Endothelial cell of umbilical vein (primary cell): ENCODE data around the gene SPTBN4. TPM values are rescaled to one million over a fixed set of nuclear protein-coding genes. Genes with fewer than 3 reads are reported as not detected.
A peak's percentile ranks its signal among the peaks of the same experiment; 100 is the strongest.

Source experiments
- BruUV-seq: library from RNA; stranded (reverse); fragments of 400-500 nt; replicated peaks from 2 replicates; lab custom pipeline; 2021; lab: Mats Ljungman, UMichigan
- CTCF ChIA-PET: fragments of 300-600, 350-600 bp; sonication (Branson Sonifier 250); formaldehyde crosslinking; loops from one replicate; lab custom pipeline; 2021; ENCODE audit warnings: antibody characterized with exemption, inconsistent platforms; lab: Charles Lee
- POLR2A ChIA-PET: fragments of 300-600, 350-600 bp; sonication (Branson Sonifier 250); formaldehyde crosslinking; loops from one replicate; lab custom pipeline; 2021; ENCODE audit warnings: antibody characterized with exemption, inconsistent platforms; lab: Charles Lee
- DNase-seq: peaks from one replicate; pipeline ENCODE4 v3.0.0-alpha.2; 2011; ENCODE audit warnings: low read depth, low spot score
- FAIRE-seq: peaks from 2 replicates; lab custom pipeline; 2011; peaks lifted over from hg19 to GRCh38; lab: Jason Lieb, UNC
- H2AFZ ChIP-seq: 2 replicates; pipeline ENCODE4 v1.6.0; 2012; ENCODE audit warnings: low read depth, low read length, control low read depth, inconsistent platforms
- H3K27ac ChIP-seq: 2 replicates; pipeline ENCODE4 v1.5.1; 2011; ENCODE audit warnings: low read depth, mild to moderate bottlenecking, control low read depth, low read length, moderate library complexity; ENCODE audit not compliant: insufficient read depth
- H3K27me3 ChIP-seq, 2 experiments: 2 replicates each; pipeline versions ENCODE4 v1.6.0 to v1.6.1; 2011; ENCODE audit warnings: low read length in 2 of 2, mixed read lengths in 1 of 2; ENCODE audit not compliant: control insufficient read depth in 2 of 2, insufficient read depth in 2 of 2
- H3K36me3 ChIP-seq, 2 experiments: 2 replicates in 1 of 2; 3 replicates in 1 of 2; pipeline ENCODE4 v1.5.1; 2011; ENCODE audit warnings: low read length in 2 of 2, mild to moderate bottlenecking in 1 of 2, moderate library complexity in 1 of 2; ENCODE audit not compliant: control insufficient read depth in 2 of 2, insufficient read depth in 2 of 2; ENCODE audit errors: extremely low read depth in 1 of 2
- H3K4me1 ChIP-seq: 3 replicates; pipeline ENCODE4 v1.5.1; 2011; ENCODE audit warnings: mild to moderate bottlenecking, low read length; ENCODE audit not compliant: control insufficient read depth, insufficient read depth; ENCODE audit errors: extremely low read depth
- H3K4me2 ChIP-seq: 2 replicates; pipeline ENCODE4 v1.6.1; 2011; ENCODE audit warnings: low read length, control low read depth, mixed read lengths; ENCODE audit not compliant: insufficient read depth
- H3K4me3 ChIP-seq, 3 experiments: fragments of 200-600 bp in 1 of 3; sonication (generic), shearing (Covaris generic) in 1 of 3; replicated peaks in 1 of 3; 2 replicates each; pipeline ENCODE4 v1.5.1; 2011 to 2016; ENCODE audit warnings: control low read depth in 3 of 3, low read length in 3 of 3, mild to moderate bottlenecking in 2 of 3, inconsistent platforms in 1 of 3, low read depth in 1 of 3, moderate library complexity in 1 of 3; ENCODE audit not compliant: insufficient read depth in 1 of 3
- H3K79me2 ChIP-seq: 2 replicates; pipeline ENCODE4 v1.6.0; 2012; ENCODE audit warnings: low read length, inconsistent platforms; ENCODE audit not compliant: control insufficient read depth, insufficient read depth
- H3K9ac ChIP-seq: replicated peaks from 2 replicates; pipeline ENCODE3; 2011; ENCODE audit warnings: low read length, control low read depth; ENCODE audit not compliant: insufficient read depth; ENCODE audit errors: extremely low read depth
- H3K9me1 ChIP-seq: replicated peaks from 3 replicates; pipeline ENCODE4 v1.6.0; 2011; ENCODE audit warnings: mild to moderate bottlenecking, low read length; ENCODE audit not compliant: control insufficient read depth, insufficient read depth; ENCODE audit errors: extremely low read depth
- H3K9me3 ChIP-seq: replicated peaks from 2 replicates; pipeline ENCODE4 v1.5.1; 2012; ENCODE audit warnings: low read length, inconsistent platforms; ENCODE audit not compliant: control insufficient read depth, insufficient read depth
- H4K20me1 ChIP-seq: replicated peaks from 2 replicates; pipeline ENCODE3; 2011; ENCODE audit warnings: mild to moderate bottlenecking, low read length; ENCODE audit not compliant: control insufficient read depth, insufficient read depth; ENCODE audit errors: extremely low read depth
- EZH2 ChIP-seq: IDR thresholded peaks from 2 replicates; pipeline ENCODE4 v1.6.1; 2012; ENCODE audit warnings: borderline replicate concordance, low read depth, mild to moderate bottlenecking, moderate library complexity, low read length, inconsistent platforms; ENCODE audit not compliant: severe bottlenecking
- FOS ChIP-seq: IDR thresholded peaks from 2 replicates; pipeline ENCODE4 v1.6.1; 2011; ENCODE audit warnings: mild to moderate bottlenecking, low read length, moderate library complexity, borderline replicate concordance; ENCODE audit not compliant: insufficient read depth
- JUN ChIP-seq: IDR thresholded peaks from 2 replicates; pipeline ENCODE4 v1.6.1; 2011; ENCODE audit warnings: borderline replicate concordance, low read depth; ENCODE audit not compliant: insufficient read length, insufficient read depth
- POLR2AphosphoS5 ChIP-seq: IDR thresholded peaks from 2 replicates; pipeline ENCODE4 v1.6.1; 2012; ENCODE audit warnings: low read depth, mild to moderate bottlenecking, control low read depth, low read length, moderate library complexity; ENCODE audit not compliant: insufficient read depth
- dilution Hi-C: fragments of 300-500 bp; cut with MboI; formaldehyde crosslinking; loops from one replicate; pipeline ENCODE4 v1.15.0; 2019; ENCODE audit warnings: low sequenced_read_pairs; ENCODE audit not compliant: extremely low pct_ligation_motif_present
- intact Hi-C: fragments of 100-400 bp; cut with micrococcal nuclease; formaldehyde crosslinking; loops from one replicate; pipeline ENCODE4 v1.10.0; 2022
- polyA plus RNA-seq, 4 experiments: library from polyadenylated mRNA; depleted of rRNA in 3 of 4; stranded (reverse) in 3 of 4; unstranded in 1 of 4; fragments of >200 nt; gene quantifications; 2 replicates each; pipeline versions ENCODE4 v1.2.1 to v1.2.3, GENCODE V29; 2011 to 2012; ENCODE audit warnings: missing spikeins in 1 of 4
- total RNA-seq: library from RNA; stranded (reverse); gene quantifications from 2 replicates; pipeline ENCODE4 v1.2.3, GENCODE V29; 2021
- TF ChIP-seq, protein P1 (sequence below): IDR thresholded peaks from 2 replicates; pipeline ENCODE4 v1.6.1; 2011; ENCODE audit not compliant: insufficient read depth, insufficient read length
- TF ChIP-seq, protein P2 (sequence below), 2 donors: IDR thresholded peaks; 1 replicate in 1 of 2; 2 replicates in 1 of 2; pipeline ENCODE4 v1.5.1; 2011; ENCODE audit warnings: low read length in 2 of 2, mild to moderate bottlenecking in 2 of 2, moderate library complexity in 2 of 2, control low read depth in 1 of 2, inconsistent platforms in 1 of 2, low read depth in 1 of 2; ENCODE audit not compliant: insufficient read depth in 1 of 2; ENCODE audit errors: extremely low read depth in 1 of 2

Gene SPTBN4
- total and polyA plus RNA-seq, 2 donors (not counting 3 experiments of a cell fraction or from before 2014, with no cell fraction given): 0.33 TPM; not detected in 1

DNA sequence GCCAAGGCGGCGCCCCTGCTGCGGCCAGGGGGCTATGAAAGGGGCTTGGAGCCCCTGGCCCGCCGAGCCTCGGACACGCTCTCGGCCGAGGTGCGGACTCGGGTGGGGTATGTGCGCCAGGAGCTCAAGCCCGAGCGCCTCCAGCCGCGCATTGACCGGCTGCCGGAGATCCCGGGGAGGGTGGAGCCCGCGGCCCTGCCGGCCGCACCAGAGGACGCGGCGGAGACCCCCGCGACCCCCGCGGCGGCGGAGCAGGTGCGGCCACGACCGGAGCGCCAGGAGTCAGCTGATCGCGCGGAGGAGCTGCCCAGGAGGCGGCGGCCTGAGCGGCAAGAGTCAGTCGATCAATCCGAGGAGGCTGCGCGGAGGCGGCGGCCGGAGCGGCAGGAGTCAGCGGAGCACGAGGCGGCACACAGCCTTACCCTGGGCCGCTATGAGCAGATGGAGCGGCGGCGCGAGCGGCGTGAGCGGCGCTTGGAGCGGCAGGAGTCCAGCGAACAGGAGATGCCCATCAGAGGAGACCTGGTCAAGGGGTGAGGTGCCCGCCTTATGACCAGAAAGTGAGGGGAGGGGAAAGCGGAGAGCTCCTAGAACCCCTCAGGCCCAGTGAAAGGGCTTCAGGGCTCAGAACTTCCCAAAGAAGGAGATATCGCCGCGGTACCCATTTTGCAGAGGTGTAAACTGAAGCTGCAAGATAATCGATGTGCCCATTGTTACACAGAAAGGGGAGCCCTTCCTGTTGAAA lies 101.1 kb downstream of the SPTBN4 start:
- intact Hi-C loops: no loop called here
- H3K4me3 ChIP-seq: no peak overlapping the region
- DNase-seq (no peak), FAIRE-seq (no peak)
- dilution Hi-C loops: no loop called here
- H4K20me1 ChIP-seq: no peaks in the 10 kb centered on the region
- H3K79me2 ChIP-seq: no peaks in the 10 kb centered on the region
- POLR2A ChIA-PET: no interaction called here
- H2AFZ ChIP-seq: no peak overlapping the region
- H3K9me3 ChIP-seq: no peaks in the 10 kb centered on the region
- CTCF ChIA-PET: interaction anchor here (1.0 to 1.5 kb wide), 6 partner anchors 12 to 104 kb away, joined by 3 to 8 read pairs (median 4); no protein-coding TSS in a partner anchor
- no peak overlapping the region for H3K4me2 ChIP-seq
- no peak for TF ChIP-seq POLR2AphosphoS5
- no peak for TF ChIP-seq JUN
- TF ChIP-seq, protein P1, sequence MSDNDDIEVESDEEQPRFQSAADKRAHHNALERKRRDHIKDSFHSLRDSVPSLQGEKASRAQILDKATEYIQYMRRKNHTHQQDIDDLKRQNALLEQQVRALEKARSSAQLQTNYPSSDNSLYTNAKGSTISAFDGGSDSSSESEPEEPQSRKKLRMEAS: no peak
- no peak for TF ChIP-seq FOS
- peak; percentile 93 for TF ChIP-seq EZH2
- TF ChIP-seq, protein P2, sequence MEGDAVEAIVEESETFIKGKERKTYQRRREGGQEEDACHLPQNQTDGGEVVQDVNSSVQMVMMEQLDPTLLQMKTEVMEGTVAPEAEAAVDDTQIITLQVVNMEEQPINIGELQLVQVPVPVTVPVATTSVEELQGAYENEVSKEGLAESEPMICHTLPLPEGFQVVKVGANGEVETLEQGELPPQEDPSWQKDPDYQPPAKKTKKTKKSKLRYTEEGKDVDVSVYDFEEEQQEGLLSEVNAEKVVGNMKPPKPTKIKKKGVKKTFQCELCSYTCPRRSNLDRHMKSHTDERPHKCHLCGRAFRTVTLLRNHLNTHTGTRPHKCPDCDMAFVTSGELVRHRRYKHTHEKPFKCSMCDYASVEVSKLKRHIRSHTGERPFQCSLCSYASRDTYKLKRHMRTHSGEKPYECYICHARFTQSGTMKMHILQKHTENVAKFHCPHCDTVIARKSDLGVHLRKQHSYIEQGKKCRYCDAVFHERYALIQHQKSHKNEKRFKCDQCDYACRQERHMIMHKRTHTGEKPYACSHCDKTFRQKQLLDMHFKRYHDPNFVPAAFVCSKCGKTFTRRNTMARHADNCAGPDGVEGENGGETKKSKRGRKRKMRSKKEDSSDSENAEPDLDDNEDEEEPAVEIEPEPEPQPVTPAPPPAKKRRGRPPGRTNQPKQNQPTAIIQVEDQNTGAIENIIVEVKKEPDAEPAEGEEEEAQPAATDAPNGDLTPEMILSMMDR (IDR thresholded peaks at IDR 0.05; ENCODE audit: extremely low read depth in 1 of 2, insufficient read depth in 1 of 2, low read depth in 1 of 2, low read length in 2 of 2): no peak
- peaks cover 22 to 26% of the 10 kb centered on the region in 2 experiments for H3K27me3 ChIP-seq
- H3K9me1 ChIP-seq: no peaks in the 10 kb centered on the region
- H3K36me3 ChIP-seq: no peaks in the 10 kb centered on the region
- H3K4me1 ChIP-seq: peaks cover 4% of the 10 kb centered on the region
- no TSS peak for BruUV-seq
- H3K27ac ChIP-seq: no peak overlapping the region
- H3K9ac ChIP-seq: no peak overlapping the region
